Tibial nerve (tissue), 4 donors: ENCODE results near the gene GCNT2.

Experiments used
- EP300 ChIP-seq, 2 donors: sonication (generic); formaldehyde crosslinking; IDR thresholded peaks; one replicate each; pipeline ENCODE4 v1.6.1; 2017; ENCODE audit warnings: antibody characterized with exemption in 2 of 2, mild to moderate bottlenecking in 1 of 2
- POLR2A ChIP-seq, 2 donors: fragments of 450-650 bp; IDR thresholded peaks; one replicate each; pipeline ENCODE4 v1.6.1; 2017; ENCODE audit warnings: antibody characterized with exemption in 2 of 2, mild to moderate bottlenecking in 2 of 2, moderate library complexity in 2 of 2
- TF ChIP-seq, protein P1 (sequence below), 5 experiments: fragments of 200-600 bp in 3 of 5; fragments of 450-650 bp in 2 of 5; sonication (generic) in 3 of 5; IDR thresholded peaks; one replicate each; pipeline ENCODE4 v1.5.1; 2016 to 2019; ENCODE audit warnings: antibody characterized with exemption in 5 of 5, mild to moderate bottlenecking in 3 of 5, moderate library complexity in 2 of 5

DNA sequence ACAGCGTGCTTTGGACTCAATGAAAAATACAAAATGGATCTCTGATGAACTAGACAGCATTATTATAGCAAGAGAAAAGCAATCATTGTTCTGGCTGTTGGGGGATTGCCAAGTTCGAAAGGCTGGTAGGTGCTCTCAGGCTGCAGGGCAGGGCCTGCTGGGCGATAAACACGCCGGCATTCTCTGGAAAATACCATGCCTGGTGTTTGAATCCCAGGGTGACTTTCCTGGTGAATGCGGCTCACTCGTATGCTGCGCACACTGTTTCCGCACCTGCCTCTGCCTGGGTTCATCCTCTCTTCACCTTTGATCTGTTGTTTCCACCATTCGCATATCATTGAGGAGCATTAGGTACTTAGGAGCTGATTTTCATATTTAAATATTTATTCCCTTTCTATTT, 37.4 kb downstream of the GCNT2 start:
- no peak for TF ChIP-seq EP300 (IDR thresholded peaks at IDR 0.05)
- TF ChIP-seq, protein P1, sequence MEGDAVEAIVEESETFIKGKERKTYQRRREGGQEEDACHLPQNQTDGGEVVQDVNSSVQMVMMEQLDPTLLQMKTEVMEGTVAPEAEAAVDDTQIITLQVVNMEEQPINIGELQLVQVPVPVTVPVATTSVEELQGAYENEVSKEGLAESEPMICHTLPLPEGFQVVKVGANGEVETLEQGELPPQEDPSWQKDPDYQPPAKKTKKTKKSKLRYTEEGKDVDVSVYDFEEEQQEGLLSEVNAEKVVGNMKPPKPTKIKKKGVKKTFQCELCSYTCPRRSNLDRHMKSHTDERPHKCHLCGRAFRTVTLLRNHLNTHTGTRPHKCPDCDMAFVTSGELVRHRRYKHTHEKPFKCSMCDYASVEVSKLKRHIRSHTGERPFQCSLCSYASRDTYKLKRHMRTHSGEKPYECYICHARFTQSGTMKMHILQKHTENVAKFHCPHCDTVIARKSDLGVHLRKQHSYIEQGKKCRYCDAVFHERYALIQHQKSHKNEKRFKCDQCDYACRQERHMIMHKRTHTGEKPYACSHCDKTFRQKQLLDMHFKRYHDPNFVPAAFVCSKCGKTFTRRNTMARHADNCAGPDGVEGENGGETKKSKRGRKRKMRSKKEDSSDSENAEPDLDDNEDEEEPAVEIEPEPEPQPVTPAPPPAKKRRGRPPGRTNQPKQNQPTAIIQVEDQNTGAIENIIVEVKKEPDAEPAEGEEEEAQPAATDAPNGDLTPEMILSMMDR (IDR thresholded peaks at IDR 0.05) = no peak
- no peak for TF ChIP-seq POLR2A (IDR thresholded peaks at IDR 0.05)
